NB4 (cell line): ENCODE results near the gene ARHGEF12.

Experiments used
- DNase-seq: peaks from one replicate; pipeline ENCODE4 v3.0.0; 2010; ENCODE audit warnings: low read depth
- H3K4me3 ChIP-seq: one replicate; pipeline ENCODE4 v1.5.1; 2011; ENCODE audit warnings: mild to moderate bottlenecking, low read depth, low read length, moderate library complexity
- MYC ChIP-seq: IDR thresholded peaks from 2 replicates; pipeline ENCODE4 v1.6.1; 2011; ENCODE audit warnings: low read depth, low read length
- POLR2A ChIP-seq: IDR thresholded peaks from 2 replicates; pipeline ENCODE4 v1.6.1; 2011; ENCODE audit warnings: mild to moderate bottlenecking; ENCODE audit not compliant: insufficient read length; ENCODE audit errors: extremely low read depth
- TF ChIP-seq, protein P1 (sequence below): IDR thresholded peaks from one replicate; pipeline ENCODE4 v1.5.1; 2012; ENCODE audit warnings: low read depth, low read length
- TF ChIP-seq, protein P2 (sequence below): IDR thresholded peaks from 2 replicates; pipeline ENCODE4 v1.6.1; 2011; ENCODE audit warnings: low read depth, low read length

The ARHGEF12 gene

DNA sequence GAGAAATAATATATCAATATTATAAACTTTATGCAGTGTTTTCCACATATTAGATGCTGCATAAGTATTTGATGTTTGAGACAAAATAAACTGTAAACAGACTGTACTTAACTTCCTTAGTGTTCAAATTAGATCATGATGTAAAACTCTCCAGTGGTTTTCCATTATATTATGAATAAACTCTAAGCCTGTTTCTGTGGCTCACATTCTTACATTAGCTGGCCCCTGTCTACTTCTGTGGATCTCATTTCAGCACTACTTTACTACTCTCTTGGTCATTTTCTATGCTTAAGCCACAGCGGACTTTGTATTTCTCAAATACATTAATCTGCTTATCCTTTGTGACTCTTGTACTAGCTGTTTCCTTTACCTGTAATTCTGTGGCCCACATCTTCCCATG is 55.6 kb downstream of the ARHGEF12 start:
- no peak for DNase-seq
- no peak overlapping the region for H3K4me3 ChIP-seq
- TF ChIP-seq MYC (no peak), POLR2A (no peak)
- TF ChIP-seq, protein P1, sequence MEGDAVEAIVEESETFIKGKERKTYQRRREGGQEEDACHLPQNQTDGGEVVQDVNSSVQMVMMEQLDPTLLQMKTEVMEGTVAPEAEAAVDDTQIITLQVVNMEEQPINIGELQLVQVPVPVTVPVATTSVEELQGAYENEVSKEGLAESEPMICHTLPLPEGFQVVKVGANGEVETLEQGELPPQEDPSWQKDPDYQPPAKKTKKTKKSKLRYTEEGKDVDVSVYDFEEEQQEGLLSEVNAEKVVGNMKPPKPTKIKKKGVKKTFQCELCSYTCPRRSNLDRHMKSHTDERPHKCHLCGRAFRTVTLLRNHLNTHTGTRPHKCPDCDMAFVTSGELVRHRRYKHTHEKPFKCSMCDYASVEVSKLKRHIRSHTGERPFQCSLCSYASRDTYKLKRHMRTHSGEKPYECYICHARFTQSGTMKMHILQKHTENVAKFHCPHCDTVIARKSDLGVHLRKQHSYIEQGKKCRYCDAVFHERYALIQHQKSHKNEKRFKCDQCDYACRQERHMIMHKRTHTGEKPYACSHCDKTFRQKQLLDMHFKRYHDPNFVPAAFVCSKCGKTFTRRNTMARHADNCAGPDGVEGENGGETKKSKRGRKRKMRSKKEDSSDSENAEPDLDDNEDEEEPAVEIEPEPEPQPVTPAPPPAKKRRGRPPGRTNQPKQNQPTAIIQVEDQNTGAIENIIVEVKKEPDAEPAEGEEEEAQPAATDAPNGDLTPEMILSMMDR: no peak
- TF ChIP-seq, protein P2, sequence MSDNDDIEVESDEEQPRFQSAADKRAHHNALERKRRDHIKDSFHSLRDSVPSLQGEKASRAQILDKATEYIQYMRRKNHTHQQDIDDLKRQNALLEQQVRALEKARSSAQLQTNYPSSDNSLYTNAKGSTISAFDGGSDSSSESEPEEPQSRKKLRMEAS: no peak

DNA sequence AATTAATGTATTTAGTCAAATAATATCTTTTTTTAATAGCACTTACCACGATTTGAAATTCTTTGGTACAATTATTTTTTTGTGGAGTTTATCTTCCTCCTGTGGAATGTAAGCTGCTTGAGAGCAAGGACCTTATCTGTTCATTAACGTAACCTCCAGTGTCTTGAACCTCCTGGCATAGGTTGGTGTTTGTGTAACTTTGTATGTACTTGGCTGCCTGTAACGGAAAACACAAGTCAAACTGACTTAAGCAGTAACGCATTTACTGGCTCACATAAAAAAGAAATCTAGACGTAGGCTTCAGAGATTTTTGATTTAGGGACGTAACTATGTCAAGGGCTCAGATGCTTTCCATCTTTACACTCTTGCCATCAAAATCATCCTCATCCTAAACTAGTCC is 56.1 kb downstream of the ARHGEF12 start:
- no peak for DNase-seq
- no peak overlapping the region for H3K4me3 ChIP-seq
- TF ChIP-seq, protein P1: no peak
- TF ChIP-seq MYC: no peak
- no peak for TF ChIP-seq POLR2A
- TF ChIP-seq, protein P2: no peak

DNA sequence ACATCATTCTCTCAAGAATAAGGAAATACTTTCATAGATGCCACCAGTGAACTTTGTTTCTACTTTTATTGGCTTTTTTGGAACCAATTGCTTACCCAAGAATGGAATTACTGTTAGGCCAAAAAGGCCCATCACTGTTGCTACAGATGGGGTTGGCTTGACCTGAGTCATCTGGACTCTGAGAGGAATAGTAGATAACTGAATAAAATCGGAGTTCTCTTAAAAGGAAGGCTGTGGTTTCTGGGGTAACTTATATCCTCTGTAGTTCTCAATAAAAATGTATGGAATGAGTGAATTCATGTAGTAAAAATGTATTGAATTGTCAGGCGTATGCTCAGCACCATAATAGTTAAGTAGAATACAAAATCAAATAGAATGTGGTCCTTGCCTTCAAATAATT is 56.6 kb downstream of the ARHGEF12 start:
- DNase-seq: no peak
- no peak overlapping the region for H3K4me3 ChIP-seq

DNA sequence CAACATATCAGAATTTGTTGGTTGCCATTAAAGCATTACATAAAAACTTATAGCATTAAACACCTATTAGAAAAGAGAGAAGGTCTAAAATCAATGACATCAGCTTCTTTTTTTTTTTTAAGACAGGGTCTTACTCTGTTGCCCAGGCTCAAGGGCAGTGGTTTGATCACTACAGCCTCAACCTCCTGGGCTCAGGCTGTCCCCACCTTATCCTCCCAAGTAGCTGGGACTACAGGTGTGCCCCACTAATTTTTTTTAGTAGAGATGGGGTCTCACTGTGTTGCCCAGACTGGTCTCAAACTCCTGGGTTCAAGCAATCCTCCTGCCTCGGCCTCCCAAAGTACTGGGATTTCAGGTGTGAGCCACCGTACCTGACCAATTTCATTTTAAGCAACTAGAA is 57.9 kb downstream of the ARHGEF12 start:
- TF ChIP-seq MYC: no peak
- TF ChIP-seq, protein P2: no peak
- no peak for TF ChIP-seq POLR2A
- TF ChIP-seq, protein P1: no peak
- no peak overlapping the region for H3K4me3 ChIP-seq
- DNase-seq: no peak

More for the DNA sequence above, 56.6 kb downstream of the ARHGEF12 start:
- TF ChIP-seq, protein P2: no peak
- TF ChIP-seq POLR2A (no peak), MYC (no peak)
- TF ChIP-seq, protein P1: no peak

DNA sequence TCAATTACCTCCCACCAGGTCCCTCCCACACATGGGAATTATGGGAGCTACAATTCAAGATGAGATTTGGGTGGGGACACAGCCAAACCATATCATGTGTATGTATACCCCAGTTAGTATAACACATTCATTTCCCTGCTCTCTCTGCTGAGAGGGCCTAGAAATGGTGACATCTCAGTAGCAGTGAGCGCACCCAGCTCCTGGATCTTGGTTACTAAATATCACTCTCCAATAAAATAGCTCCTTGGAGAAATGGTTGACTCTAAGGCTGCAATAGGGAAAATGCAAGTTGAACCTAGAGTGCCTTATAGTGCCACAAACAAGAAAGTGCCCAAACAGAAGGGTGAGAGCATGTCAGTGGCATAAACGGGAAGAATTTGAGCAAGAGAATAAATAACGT is 59.6 kb downstream of the ARHGEF12 start:
- no peak for TF ChIP-seq POLR2A
- TF ChIP-seq, protein P2: no peak
- TF ChIP-seq MYC: no peak
- TF ChIP-seq, protein P1: no peak
- DNase-seq: no peak
- H3K4me3 ChIP-seq: no peak overlapping the region
